ENCODE results near the gene ZNF264.
"Not testable (repeated sequence)": the region's sequence is repeated elsewhere in the genome, so short reads cannot be mapped to it uniquely, and the experiment has no call there.

Gene ZNF264

GRCh38 chr19:57191141-57192076 lies at the start of gene ZNF264:
ZNF264 (plus strand) TSS chr19:57191500; CDS start chr19:57191914, 414 bp downstream.
- peak; percentile 96 for DNase-seq

- DNase-seq = no peak
Observed at GRCh38 chr19:57141699-57142098, 49.6 kb upstream of the ZNF264 start.

- no peak for DNase-seq
Observed at GRCh38 chr19:57152921-57153320, 38.4 kb upstream of the ZNF264 start.

DNA sequence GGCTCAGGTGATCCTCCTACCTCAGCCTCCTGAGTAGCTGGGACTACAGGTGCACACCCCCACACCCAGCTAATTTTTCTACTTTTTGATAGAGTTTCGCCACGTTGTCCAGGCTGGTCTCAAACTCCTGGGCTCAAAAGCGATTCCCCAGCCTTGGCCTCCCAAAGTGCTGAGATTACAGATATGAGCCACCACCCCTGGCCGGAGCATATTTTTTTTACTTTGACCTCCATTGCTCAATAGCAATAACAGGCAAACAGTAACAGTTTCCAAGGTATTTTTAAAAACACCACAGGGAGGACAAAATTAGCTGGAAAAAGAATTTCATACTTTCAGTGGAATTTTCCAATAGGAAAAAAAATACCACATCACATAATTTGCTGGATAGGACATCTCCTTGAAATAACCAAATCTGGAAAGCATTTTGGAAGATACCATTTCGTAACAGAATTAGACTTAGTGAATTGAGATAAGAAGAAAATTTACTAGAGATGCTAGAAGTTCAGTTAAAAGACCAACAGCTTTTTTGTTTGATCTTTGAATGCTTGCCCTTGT lies 29.2 kb upstream of the ZNF264 start:
- no peak for DNase-seq

- DNase-seq = no peak
Observed at GRCh38 chr19:57165846-57166245, 25.5 kb upstream of the ZNF264 start.

- DNase-seq = no peak
Observed at GRCh38 chr19:57167385-57167784, 23.9 kb upstream of the ZNF264 start, which contains the start of gene DUXA. DUXA (minus strand) TSS chr19:57167485; CDS start chr19:57167443, 42 bp downstream.

- peak; percentile 57 for DNase-seq
Observed at GRCh38 chr19:57171551-57172081, 19.7 kb upstream of the ZNF264 start.

DNA sequence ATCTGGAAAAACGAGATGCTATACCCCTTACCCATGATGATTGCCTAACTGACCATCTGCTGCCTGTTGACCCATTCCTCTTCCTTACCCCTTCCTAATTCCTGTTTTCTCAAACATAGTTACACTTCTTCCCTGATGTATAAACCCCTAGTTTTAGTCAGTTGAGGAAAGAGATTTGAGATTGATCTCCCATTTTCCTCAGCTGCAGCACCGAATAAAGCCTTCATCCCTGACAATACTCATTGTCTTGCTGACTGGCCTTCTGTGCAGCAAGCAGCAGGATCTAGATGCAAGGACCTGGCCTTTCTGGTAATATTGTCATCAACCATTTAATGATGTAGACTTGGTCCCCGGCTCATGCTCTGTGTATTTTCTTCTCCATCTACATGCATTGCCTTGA lies 999 bp upstream of the ZNF264 start:
- DNase-seq = peak; percentile 37

DNA sequence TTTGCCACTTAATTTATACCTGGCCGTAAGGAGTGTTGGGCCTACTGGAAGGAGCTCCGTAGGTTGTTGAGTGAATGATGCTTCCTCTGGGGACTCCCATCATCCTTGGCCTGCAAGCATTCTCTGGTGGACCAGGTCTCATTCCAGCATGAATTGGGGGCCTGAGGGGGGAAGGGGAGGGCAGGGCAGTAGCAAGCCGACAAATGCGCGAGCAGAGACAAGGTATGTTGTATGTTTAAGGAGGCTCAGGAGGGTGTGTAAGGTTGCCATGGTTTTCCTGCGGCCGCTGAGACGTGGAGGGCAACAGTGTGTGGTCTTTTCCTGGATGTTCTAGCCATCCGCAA lies 749 bp downstream of the ZNF264 start:
- DNase-seq = no peak

GRCh38 chr19:57192993-57193392 lies 1.7 kb downstream of the ZNF264 start:
- DNase-seq = no peak

DNA sequence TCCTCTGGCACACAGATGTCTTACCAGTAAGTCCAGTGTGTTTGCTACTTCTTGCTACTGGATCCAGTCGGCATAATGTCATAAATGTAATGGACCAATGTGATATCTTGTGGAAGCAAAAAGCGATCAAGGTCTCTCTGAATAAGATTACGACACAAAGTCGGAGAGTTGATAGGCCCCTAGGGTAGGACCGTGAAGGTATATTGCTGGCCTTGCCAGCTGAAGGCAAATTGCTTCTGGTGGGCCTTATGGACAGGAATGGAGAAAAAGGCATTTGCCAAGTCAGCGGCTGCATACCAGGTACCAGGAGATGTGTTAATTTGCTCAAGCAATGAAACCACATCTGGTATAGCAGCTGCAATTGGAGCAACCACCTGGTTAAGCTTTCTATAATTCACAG lies 6.6 kb downstream of the ZNF264 start:
- DNase-seq = not testable (repeated sequence)

DNA sequence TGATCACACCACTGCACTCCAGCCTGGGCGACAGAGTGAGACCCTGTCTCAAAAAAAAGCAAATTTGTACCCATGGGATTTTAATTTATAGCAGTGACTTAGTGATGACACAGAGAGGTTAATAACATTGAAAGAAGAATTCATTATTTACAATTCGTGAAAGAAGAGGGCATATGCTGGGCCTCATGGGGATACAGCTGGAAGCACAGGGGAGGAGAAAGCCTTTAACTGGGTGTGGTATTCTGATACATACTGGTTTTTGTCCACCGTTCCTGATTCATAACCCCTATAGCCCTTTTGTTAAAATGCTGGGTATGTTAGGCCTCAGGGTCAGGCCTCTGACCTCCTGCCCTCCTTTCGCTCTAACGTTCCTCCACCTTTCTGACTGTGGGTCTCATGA lies 10.9 kb downstream of the ZNF264 start:
- DNase-seq = no peak

GRCh38 chr19:57210381-57210780 lies 19.1 kb downstream of the ZNF264 start:
- no peak for DNase-seq

GRCh38 chr19:57212109-57212508 lies 20.8 kb downstream of the ZNF264 start:
- DNase-seq = no peak

DNA sequence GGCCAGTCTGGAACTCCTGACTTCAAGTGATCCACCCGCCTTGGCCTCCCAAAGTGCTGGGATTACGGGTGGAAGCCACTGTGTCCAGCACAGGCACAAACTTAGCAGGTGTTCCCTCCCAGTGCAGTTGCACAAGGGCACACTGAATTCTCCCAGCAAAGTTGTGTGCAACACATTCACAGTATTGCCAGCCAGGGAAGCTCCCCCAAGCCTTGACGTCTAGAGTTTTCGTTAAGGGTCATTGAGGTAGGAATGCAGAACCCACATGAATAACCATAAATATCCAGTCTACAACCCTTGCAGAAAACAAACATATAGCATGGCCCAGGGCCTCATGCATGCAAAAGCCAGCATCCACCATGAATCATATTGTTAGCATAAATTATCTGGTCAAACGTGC lies 36.2 kb downstream of the ZNF264 start:
- peak; percentile 11 for DNase-seq

GRCh38 chr19:57231686-57232085 lies 40.4 kb downstream of the ZNF264 start:
- DNase-seq = no peak

DNA sequence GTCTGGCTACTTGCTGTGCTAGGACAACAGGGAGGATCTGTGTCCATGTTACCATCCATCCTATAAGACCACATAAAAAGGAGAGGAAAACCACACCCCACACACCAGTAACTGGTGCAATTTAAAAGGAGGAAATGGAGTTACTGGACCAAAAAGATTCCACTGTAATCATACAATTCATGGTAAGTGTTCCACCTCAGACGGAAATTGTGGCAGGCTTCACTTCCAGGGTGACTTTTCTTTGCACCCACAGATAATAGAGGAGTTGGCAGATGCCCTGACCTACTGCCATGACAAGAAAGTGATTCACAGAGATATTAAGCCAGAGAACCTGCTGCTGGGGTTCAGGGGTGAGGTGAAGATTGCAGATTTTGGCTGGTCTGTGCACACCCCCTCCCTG lies 41.9 kb downstream of the ZNF264 start:
- peak; percentile 17 for DNase-seq

GRCh38 chr19:57239982-57240310 lies 48.6 kb downstream of the ZNF264 start:
- DNase-seq = no peak

DNA sequence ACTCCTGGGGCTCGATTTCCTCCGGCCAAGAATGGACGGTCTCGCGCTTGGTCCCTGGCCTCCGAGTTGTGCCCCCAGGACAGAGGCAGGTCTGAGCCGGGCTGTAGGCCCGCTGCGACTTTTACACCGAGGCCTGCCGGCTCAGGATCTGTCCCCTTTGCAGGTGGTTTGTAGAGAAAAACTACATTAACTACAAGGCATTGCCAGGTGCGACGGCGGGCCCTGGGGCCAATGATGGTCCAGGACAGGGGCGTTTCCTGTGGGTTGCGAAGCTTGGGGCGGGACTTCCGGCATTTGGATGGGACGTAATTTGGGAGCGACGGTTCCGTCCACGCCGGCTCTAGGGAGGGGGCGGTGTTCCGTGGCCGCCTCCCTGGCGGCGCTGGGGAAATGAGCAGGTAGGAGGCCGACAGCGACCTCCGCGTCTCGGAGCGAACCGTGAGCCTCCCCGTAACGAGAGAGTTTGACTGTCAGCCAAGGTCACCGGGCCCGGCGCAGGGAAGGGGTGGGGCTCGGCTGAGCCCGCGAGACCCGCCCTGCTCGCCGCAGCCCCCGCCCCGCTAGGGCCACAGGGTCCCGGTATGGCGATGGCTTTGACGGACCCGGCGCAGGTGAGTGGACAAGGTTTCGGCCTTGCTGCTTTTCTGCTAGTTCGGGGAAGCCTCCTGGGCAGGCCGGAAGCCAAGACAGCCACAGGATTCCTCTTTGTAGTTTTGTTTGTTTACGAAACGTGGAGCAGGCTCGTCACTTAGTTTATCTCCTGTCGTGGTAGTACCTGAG lies 49.2 kb downstream of the ZNF264 start, which contains the start of gene ZNF805:
Gene ZNF805, plus strand, starts transcription at position 322 of the 780 bp plus-strand sequence. Its CDS starts 260 bp downstream, at position 582.
- DNase-seq = peak; percentile 97

GRCh38 chr19:57241176-57241575 lies 49.9 kb downstream of the ZNF264 start:
- no peak for DNase-seq

GRCh38 chr19:57242821-57243220 lies 51.5 kb downstream of the ZNF264 start:
- DNase-seq = peak; percentile 7

GRCh38 chr19:57244513-57244912 lies 53.2 kb downstream of the ZNF264 start:
- peak; percentile 11 for DNase-seq

GRCh38 chr19:57245066-57245465 lies 53.8 kb downstream of the ZNF264 start:
- DNase-seq = no peak

All from activated CD8-positive, alpha-beta memory T cell treated with anti-CD3 and anti-CD28 coated beads for 24 hours (primary cell).